ENCODE measurements around the gene DNAJA2.
"Not testable (repeated sequence)": the region's sequence is repeated elsewhere in the genome, so short reads cannot be mapped to it uniquely, and the experiment has no call there.

DNAJA2 gene

DNA sequence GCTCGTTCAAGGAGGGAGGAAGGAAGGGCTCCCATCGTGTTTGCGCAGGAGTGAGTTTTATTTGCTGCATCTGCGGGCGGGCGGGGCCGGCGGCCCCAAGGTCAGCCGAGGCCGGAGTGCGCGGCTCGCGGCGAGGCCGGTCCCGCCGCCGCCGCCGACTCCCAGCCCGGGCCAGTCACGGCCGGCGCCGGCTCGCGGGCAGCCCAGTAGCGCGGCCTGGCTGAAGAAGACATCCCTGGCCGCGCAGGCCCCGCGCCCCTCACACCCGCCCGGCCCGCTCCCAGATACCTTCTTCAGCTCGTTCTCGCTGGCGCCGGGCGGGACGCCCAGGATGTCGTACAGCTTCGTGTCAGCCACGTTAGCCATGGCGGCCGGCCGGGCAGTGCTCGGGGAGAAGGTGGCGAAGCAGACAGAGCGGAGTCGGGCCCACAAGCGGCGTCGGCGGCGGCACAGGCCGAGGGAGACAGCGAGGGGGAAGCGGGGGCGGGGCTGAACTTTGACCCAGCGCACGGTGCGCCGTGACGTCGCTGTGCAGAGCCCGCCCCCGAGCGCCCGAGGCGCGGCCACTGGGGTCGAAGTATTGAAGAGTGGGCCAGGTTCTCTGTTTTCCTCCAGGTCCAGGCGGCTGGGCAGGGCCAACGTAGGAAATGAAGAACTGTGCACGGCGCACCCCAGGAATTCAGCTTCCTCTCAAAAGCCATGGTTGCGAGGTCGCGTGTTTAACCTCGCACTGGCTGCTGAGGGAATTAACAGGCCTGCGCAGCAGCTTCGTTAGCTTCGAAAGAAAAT lies at the start of gene DNAJA2:
DNAJA2 (minus strand) TSS at position 468 of the 789 bp plus-strand sequence; CDS start at position 366, 102 bp downstream.
- DNase-seq (ENCODE audit: low spot score), result peak; percentile 90

DNA sequence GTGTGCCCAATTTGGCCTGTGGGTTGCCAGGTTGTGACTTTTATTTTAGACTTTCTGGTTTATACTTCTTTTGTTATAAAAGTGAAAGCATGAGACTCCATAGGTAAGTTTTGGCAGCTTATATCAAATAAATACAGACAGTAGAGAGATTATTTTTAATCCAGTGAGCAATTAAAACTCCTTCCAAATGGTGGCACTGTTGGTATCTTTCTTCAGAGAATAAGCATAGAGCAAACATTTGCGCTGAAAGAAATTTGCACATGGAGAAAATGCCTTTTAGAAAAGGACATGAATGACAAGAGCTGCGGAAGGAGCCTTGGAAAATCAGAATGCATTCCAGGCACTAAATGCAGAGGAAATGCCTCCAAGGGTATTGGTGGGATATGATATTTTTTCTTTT lies 46.1 kb upstream of the DNAJA2 start:
- peak; percentile 21 for DNase-seq (ENCODE audit: low spot score)

DNA sequence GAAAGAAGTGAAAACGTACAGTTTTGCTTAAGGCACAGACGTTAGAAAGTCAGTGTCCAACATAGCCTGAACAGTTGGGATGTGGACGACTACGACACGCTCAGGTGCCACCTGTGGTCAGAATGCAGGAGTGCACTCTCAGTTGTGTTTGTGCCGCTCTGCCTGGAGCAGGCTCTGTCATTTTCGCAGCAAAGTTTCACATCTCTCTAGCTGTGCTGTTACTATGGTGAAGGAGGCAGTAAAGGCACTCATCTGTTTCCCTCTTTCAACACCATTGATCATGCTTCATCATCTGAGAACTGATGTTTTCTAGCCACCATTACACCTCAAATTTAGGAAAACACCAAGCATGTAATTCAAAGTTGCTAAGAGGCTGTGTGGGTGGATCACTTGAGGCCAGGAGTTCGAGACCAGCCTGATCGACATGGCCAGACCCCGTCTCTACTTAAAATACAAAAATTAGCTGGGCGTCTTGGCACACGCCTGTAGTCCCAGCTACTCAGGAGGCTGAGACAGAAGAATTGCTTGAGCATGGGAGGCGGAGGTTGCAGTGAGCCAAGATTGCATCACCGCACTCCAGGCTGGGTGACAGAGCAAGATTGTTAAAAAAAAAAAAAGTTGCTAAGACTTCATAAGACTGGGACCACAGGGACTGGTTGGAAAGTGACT lies 44.9 kb upstream of the DNAJA2 start:
- peak; percentile 68 for DNase-seq (ENCODE audit: low spot score)

DNA sequence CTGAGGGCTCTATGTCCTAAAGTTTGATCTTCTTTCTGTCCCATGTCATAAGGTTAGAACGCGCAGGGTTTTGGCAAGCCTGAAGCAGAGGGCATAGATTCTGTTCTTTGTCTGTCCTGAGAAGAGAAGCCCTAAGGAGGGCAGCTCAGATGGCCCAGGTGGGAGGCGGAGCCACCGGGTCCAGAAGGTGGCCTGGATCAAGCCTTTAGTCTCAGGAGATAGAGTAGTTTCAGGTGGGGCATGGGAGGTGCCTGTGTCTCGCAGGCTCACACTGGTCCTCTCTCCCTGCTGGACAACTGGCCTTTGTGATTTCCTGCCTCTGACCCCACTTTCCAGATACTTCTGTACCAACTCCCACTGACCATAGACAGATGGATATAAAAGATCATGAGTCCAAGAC lies 44.2 kb upstream of the DNAJA2 start:
- DNase-seq (ENCODE audit: low spot score), result no peak

DNA sequence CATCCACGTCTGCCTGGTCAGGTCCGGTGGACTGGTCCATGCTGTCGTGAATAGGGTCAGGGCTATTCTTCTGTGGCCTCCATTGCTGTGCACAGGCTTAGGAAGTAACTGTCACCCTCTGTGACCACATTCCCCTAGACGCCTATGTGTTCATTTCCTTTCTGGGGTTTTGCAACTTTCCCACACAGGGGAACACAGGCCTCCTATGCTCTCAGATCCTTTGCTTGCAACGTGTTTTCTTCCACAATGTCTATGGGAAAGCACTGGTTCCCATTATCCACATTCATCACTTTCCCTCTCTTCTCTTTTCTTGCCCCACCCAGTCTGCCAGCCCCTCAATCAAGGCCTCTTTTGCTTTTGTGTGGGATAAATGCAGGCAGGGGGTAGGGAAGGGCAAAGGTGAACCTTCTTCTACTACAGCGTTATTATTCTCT lies 43.2 kb upstream of the DNAJA2 start:
- DNase-seq (ENCODE audit: low spot score), result no peak

DNA sequence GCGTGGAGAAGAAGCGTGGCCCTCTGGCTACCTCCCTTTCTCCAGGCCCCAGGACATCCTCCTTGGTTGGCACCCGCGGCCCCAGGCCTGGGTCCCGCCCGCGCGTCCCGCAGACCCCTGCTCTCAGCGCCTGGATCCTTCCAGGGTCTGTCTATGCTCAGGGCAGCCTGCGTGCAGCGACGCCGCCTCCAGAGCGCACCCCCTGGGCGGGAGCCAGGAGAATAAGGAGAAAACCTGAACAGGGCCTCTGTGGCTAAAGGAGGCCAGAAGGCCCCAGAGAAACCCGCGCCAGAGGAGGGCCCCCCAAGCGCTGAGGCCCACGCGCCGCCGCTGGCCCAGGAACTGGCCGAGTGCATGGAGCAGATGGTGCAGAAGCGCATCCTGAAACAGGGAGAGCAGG lies 40.4 kb upstream of the DNAJA2 start:
- DNase-seq (ENCODE audit: low spot score), result no peak

DNA sequence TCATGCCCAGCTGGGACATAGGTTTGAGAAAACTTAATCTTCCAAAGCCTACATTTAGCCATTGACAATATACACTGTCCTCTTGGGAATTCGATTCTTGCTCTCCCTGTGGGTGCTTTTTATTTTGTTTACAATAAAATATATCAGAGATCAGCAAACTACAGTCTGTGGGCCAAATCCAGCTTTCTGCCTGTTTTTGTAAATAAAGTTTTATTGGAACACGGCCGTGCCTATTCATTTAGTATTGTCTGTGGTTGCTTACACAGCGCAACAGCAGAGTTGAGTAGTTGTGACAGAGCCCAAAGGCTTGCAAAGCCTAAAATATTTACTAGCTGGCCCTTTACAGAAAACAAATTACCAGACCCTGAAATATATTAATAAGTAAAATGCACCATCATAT lies 39.7 kb upstream of the DNAJA2 start:
- no peak for DNase-seq (ENCODE audit: low spot score)

DNA sequence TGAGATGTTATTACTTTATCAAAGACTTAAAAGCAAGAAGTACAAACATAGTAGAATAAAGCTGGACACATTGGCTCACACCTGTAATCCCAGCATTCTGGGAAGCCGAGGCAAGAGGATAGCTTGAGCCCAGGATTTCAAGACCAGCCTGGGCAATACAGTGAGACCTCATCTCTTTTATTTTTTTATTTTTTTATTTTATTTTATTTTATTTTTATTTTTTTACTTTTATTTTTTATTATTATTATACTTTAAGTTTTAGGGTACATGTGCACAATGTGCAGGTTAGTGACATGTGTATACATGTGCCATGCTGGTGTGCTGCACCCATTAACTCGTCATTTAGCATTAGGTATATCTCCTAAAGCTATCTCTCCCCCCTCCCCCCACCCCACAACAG lies 37.3 kb upstream of the DNAJA2 start:
- DNase-seq (ENCODE audit: low spot score), result not testable (repeated sequence)

DNA sequence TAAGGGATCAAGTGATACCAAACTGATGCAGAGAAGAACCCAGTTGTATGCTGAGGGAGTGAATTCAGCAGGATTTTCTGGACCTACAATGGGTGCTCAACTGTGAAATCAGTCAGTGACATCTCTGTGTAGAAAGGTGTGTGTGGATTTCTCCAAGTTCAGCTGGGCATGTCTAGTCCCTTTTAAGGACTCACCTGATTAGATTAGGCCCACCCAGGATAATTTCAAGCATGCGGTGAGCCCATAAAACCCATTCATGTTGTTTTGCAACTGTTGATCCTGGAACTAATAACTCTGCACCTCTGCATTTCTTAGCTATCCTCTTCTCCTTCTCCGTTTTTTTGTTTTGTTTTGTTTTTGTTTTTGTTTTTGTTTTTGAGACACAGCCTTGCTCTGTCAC lies 35.1 kb upstream of the DNAJA2 start:
- no peak for DNase-seq (ENCODE audit: low spot score)

DNA sequence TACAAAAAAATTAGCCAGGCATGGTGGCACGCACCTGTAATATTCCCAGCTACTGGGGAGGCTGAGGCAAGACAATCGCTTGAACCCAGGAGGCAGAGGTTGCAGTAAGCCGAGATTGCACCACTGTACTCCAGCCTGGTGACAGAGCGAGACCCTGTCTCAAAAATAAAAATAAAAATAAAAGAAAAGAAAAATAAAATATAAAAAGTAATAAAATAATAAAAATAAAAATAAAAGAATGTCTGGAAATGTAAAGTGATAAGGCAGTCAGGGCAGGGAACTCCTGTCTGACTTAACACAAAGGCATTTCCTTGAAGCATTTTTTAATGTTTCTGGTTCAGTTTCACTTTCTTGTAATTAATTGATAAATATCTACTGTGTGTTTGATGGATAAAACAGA lies 34.7 kb upstream of the DNAJA2 start:
- no peak for DNase-seq (ENCODE audit: low spot score)

DNA sequence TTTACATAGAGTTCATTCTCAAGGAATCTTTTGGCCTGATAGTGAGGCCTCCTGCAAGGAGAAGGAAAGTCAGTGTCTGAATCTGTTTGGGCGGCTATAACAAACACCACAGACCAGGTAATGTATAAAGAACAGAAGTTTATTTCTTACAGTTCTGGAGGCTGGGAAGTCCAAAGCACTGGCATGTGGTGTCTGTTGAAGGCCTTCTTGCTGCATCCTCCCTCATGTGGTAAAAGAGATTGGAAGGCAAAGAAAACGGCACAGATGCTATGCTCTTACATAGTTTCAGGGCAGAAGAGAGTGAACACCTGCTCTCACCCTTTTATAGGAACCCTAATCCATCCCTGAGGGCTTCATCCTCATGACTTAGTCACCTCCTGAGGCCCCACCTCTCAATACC lies 31.2 kb upstream of the DNAJA2 start:
- no peak for DNase-seq (ENCODE audit: low spot score)

DNA sequence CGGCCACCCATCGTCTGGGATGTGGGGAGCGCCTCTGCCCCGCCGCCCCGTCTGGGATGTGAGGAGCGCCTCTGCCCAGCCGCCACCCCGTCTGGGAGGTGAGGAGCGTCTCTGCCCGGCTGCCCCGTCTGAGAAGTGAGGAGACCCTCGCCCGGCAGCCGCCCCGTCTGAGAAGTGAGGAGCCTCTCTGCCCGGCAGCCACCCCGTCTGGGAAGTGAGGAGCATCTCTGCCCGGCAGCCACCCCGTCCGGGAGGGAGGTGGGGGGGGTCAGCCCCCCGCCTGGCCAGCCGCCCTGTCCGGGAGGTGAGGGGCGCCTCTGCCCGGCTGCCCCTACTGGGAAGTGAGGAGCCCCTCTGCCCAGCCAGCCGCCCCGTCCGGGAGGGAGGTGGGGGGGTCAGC lies 26.6 kb upstream of the DNAJA2 start:
- DNase-seq (ENCODE audit: low spot score), result not testable (repeated sequence)

DNA sequence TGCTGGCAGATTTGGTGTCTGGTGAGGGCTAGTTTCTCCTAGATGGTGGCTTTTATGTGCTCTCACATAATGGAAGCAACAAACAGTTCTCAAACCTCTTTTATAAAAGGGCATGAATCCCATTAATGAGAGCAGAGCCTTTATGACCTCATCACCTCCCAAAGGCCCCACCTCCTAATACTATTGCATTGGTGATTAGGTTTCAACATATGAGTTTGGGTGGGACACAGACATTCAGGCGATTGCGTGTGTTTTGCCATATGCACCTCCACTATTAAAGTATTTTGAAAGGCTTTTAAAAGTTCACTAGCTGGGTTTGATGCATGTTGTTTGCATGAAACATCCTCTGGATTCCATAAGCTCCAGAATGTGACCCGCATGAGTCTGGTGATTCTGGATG lies 24.4 kb upstream of the DNAJA2 start:
- no peak for DNase-seq (ENCODE audit: low spot score)

DNA sequence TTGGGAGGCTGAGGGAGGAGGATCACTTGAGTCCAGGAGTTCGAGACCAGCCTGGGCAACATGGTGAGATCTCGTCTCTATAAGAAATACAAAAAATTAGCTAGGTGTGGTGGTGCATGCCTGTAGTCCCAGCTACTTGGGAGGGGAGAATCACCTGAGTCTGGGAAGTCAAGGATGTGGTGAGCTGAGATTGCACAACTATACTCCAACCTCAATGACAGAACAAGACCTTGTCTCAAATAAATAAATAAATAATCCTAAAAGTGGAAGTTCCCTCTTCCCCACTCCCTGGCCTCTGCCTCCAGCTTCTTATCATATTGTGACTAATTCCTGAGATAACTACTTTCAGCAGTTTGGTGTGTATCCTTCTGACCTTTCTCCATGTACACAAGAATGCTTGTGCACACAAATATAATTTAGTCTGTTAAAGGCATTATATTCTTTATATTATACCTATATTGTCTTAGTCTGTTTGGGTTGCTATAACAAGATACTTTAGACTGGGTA lies 23.5 kb upstream of the DNAJA2 start:
- DNase-seq (ENCODE audit: low spot score), result no peak

DNA sequence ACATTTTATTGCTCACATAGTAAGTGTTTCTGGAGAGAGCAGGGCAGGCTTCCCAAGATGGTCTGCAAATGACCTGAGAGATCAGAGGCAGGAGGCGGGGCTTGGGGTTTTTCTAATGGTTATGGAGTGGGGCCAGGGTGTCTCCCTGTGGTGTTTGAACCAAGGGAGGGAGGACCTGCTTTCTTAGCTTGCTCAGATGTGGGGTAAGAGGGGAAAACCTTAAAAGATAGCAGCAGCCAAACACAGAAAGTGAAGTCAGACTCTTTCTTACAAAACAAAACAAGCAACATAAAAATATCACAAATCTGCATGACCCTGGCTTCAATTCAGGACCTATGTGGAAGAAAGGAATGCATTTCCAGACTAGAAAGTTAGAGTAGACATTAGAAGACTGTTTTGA lies 22.9 kb upstream of the DNAJA2 start:
- no peak for DNase-seq (ENCODE audit: low spot score)

DNA sequence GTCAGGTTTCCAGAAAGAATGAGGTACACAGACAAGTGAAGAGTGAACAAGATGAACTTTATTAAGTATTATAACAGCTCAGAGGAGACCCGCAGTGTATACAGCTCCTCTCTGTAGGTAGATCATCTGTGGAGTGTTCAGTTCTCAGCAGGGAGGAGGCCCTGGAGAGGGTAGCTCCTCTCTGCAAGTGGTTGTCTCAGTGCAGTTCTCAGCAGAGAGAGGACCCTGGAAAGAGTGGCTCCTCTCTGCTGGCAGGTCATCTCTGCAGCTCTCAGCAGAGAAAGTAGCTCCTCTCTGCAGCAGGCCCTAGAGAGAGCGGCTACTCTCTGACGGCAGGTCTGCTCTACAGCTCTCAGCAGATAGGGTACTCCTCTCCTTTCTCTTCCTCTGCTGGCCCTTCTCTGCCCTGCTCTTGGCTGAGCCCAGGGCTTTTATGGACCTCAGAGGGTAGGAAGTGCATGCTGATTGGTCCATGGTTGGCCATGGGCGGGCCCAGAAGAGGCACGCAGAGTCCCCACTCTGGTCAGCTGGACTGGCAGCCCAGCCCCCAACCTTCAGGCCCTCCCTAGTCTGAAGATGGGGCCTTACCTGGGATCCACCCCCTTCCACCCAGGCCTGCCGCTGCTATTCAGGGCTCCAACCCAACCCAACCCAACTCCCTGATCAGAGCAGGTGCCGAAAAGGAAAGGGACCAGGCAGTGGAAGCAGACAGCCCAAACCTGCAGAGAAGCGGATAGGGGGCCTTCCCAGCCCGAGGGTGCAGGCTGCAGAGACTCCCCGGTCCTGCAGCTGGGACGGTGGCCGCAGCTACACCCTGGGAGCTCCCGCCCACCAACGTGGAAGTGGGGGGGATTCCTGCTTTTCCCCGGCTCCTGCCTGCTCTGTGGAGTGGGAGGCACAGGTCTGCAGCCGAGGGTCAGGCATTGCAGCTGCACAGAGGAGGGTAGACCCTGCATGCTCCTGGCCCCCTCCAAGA lies 18.5 kb upstream of the DNAJA2 start:
- no peak for DNase-seq (ENCODE audit: low spot score)

DNA sequence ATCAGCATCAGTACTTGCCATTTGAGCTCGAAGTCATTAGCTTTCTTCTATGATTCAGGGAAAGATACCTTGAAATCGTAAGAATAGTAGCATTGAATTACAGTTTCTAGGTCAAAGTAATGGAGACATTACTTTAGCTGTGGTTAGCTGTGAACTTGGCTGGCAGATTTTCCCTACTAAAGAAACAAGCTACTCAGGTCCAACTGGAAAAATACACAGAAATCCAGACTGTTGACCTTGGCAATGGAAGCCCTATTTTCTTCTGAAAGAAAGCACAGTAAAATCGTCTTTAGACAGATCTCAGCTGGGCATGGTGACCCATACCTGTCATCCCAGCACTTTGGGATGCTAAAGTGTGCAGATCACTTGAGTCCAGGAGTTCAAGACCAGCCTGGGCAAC lies 13.4 kb upstream of the DNAJA2 start:
- no peak for DNase-seq (ENCODE audit: low spot score)

DNA sequence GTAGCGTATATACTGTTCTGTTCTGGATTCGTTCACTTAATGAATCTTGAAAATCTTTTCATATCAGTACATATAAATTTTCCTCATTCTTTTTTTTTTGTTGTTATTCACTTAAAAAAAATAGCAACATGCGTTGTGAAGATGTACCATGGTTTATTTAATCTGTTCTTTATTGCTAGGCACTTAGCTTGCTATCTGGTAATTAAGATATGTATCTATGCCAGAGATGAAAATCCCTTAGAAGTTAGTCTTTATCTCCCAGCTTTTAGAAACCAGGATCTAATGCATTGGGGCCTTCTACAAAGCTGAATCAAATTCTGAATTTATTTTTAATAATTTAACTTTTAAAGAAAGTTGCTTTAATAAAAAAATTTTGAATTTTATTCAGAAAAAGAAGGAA lies 13.0 kb upstream of the DNAJA2 start:
- no peak for DNase-seq (ENCODE audit: low spot score)

DNA sequence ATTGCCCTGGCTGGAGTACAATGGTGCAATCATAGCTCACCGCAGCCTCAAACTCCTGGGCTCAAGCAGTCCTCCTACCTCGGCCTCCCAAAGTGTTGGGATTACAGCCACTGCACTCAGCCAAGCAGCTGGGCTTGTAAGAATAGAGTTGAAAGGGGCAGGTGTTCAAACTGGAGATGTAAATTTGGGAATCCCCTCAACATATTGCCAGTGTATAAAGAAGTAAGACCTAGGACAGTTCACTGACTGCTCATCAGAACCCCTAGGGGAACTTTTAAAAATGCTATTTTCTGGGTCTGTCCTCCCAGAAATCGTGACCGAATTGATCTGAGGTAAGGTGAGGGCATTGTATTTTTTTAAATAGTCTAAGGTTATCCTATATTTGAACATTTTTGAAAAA lies 8.9 kb upstream of the DNAJA2 start:
- no peak for DNase-seq (ENCODE audit: low spot score)

DNA sequence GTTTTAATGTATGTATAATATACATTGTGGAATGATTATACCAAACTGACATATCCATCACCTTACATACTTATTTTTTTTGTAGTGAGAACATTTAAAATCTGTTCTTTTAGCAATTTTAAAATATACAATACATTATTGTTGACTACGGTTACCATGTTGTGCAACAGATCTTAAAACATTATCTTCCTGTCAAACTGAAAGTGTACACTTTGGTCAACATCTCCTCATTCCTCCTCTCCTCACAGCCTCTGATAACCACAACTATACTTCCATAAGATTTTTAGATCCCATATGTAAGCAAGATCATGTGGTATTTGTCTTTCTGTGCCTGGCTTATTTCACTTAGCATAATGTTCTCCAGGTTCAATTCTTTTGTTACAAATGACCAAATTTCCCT lies 7.5 kb upstream of the DNAJA2 start:
- no peak for DNase-seq (ENCODE audit: low spot score)

DNA sequence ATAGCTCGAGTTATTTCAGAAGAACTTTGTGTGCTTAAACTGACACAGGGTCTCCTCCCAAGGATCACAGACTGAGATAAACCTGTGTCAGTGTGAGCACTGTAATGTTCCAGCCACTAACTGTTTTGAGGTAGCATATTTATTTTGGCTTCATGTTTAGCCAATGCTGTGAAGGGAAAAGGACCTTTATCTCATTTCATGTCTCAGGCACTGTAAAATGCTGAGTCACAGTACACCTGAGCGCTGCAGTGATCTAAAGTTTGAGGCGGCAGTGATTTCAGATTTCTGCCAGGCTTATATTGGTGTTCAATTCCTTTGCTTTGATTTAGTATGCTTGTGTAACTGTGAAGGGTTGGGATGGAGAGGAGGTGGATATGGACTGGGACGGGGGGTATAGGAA lies 3.1 kb upstream of the DNAJA2 start:
- no peak for DNase-seq (ENCODE audit: low spot score)

DNA sequence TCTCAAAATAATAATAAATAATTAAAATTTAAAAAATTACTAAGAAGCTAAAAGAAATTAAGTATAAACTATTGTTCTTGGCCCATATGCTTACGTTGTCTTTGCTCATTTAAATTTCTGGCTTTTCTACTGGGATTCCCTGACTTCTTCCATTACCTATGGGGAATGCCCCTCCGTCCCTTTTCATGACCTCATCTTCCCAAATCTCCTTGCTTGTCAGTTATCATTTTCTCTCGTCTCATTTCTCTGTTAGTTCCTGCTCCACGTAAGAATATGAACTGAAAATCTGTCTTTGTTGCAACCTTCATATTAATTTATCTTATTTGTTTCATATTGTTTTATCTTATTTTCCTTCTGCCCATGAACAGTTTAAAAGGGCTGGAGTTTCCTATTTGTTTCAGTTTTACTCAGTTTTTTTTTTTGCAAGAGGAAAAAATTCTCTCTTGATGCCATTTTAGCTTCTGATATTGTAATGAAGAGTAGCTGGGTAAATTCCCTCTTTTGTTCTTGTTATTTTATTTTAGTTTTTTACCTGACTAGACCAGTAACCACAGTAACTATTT lies 2.5 kb upstream of the DNAJA2 start:
- no peak for DNase-seq (ENCODE audit: low spot score)
